HG03066 (cell line): ENCODE results near the gene BLACAT1.
"Not testable (repeated sequence)": the region's sequence is repeated elsewhere in the genome, so short reads cannot be mapped to it uniquely, and the experiment has no call there.

Experiments used
- ATAC-seq: cut with Tn5 transposase; IDR thresholded peaks from one replicate; pipeline ENCODE4 v1.9.1; 2021; ENCODE audit warnings: low read depth; ENCODE audit not compliant: unreplicated experiment

BLACAT1 gene

DNA sequence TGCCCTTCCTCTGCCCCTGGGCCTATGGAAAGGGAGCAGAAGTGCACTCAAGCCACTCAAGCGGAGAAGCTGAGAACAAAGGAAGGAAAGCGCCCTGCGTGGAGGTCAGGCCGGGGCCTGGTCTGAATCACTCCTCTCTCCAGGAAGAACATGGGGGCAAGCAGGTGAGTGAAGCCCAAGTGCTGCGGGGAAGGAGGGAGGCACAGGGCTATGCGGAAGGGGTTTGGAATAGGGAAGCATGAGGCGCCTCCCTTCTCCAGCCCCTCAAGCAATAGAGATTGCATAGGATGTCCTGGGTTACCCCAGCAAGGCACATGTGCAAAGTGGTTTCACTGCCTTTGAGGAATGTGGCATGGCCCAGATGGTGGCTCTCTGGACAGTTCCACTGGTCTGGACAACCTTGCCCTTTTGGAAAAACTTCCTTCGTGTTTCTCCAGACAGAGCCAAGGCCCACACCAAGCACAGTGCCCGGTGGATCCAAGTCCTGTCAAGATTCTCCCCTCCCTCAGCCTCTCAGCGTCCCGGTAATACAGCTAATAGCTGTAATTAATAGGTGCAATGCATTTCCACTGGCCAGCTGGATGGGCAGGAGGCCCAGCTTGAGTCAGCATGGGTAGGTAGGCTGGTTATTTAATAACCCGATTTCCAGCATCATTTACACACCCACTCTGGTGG, 13.7 kb downstream of the BLACAT1 start:
- ATAC-seq, result no peak

DNA sequence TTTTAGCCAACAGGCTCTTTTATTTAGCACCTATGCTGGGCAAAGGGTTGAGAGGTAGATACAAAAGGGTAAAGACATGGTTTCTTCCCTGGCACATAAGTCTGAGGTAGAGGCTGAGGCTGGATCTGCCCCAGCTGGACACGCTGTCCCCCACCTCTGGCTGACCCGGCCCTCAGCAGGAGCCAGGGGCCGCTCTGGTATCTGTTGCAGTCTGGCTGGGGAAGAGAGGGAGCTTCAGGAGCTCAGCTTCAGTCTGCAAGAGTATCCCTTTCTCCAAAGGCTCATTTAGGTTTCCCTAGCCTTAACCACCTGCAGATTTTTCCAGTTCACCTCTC, 14.2 kb downstream of the BLACAT1 start:
- no peak for ATAC-seq

DNA sequence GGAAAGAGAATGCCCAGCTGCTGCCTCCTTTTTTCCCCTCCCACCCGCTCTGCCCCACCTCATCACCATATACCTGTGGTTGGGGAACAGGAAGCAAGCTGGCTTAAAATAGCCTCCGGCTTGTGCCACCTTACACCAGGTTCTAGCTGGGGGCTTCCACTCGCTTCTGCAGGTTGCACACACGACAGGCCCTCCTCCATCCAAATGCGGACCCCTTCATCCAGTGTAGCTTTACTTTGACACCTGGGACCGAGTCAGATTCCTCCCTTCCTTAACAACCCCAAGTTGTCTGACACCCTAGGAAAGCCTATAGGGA, 14.6 kb downstream of the BLACAT1 start:
- no peak for ATAC-seq

DNA sequence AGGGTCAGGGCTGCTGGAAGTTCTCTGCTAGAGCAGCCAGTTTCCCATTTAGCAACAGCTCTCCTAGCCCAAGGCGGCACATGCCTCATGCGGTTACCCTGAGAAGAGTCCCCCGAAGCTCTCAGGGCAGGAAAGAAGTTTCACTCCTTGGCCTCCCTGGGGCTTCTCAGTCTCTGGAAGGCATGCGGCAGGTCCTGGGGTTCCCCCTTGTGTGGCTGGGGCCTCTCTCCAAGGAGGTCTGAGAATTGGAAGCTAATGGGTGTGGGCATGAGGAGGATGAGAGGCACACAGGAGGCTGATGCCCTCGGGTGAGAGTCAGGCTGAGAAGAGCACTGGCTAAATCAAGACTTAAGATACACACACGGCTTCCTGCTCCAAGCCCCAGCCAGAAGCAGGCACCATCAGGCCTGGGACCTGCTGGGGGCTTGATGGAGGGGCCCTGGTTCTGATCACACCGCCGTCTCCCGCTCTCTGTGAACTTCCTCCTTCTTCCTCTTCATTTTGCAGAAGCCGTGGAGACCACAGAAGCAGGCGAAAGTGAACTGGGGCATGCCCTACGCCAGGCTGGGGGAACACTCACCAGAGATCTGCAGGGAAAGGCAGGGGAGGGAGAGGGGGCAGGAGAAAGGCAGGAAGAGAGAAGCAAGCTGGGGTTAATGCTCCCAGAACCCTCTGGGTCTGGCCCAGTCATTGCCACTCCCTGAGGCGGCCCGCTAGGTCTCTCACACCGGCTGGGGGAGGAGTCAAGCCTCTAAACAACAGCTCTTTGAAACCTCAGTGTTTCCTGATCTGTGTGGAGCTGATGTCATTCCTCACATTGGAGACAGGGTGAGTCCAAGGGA, 15.1 kb downstream of the BLACAT1 start:
- ATAC-seq, result peak; percentile 73

DNA sequence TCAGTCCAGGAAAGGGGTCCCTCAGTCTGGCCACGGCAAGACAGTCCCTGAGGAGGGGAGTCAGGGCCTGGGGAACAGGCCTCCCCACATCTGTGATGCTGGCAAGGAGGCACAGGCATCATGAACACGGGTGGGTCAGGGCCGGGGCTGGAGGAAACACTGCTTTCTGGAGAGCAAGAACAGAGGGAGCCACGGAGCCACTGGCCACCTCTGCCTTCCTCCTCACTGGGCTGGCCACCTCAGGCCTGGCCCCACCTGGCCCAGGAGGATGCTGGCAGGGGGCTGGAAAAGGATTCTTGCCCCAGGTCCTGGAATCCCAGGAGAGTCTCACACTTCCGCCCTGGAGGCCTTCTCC, 15.7 kb downstream of the BLACAT1 start:
- no peak for ATAC-seq

DNA sequence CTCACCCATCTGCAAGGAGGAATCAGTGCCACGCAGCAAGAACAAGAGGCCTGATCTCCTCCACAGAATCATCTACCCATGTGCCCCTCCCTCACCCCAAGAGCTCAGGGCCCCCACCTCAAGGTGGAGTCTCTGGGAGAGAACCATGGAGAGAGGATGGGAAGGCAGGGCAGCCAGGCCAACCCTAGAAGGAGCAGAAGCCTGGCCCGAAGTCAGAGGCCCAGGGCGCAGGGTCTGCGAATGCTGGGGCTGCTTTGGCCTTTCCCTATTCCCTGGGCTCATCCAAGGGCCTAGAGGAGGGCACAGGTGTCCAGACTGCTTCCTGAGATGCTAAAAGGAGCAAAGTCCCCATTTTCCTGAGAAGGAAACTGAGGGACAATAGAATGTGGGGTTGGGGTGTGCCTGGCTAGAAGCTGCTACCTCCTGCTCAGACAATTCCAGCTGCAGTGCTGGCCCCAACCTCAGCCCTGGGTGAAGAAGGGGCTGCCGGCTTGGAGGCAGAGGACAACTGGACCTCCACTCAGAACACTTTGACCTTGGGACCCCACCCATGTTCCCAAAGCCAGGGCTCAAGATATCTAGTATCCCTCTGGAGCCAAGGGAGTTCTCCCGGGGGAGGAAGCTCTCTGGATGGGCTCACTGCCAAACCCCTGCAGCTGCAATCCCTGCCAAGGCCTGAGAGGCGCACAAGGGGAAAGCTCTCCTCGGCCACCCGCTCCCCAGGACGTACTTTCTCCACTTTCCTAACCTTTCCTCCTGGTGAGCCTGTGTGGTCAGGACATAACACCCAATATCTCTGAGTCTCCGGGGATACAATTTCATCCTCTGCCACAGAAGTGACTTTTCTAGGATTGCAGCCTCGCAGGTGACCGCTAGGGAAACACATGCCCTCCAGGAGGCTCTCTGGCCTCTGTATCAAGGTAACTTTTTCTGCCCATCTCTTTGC, 17.4 kb downstream of the BLACAT1 start:
- ATAC-seq, result no peak

DNA sequence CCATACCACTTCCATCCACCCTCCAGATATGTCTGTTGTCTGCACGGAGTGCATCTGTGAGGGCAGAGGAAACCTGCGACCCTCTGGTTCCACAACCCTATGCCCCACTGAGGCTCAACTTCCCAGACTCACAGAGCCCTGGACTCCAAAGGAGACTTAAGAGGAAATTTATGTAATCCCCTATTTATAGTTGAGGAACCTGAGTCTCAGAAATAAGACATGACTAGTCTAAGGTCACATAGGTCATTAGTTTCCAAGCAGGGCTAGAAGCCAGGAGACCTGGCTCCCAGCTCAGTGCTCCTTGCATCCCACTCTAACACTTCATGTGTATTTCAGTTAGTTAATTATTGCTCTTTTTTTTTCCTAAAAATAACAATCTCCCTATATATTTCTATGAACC, 18.3 kb downstream of the BLACAT1 start:
- ATAC-seq, result no peak

DNA sequence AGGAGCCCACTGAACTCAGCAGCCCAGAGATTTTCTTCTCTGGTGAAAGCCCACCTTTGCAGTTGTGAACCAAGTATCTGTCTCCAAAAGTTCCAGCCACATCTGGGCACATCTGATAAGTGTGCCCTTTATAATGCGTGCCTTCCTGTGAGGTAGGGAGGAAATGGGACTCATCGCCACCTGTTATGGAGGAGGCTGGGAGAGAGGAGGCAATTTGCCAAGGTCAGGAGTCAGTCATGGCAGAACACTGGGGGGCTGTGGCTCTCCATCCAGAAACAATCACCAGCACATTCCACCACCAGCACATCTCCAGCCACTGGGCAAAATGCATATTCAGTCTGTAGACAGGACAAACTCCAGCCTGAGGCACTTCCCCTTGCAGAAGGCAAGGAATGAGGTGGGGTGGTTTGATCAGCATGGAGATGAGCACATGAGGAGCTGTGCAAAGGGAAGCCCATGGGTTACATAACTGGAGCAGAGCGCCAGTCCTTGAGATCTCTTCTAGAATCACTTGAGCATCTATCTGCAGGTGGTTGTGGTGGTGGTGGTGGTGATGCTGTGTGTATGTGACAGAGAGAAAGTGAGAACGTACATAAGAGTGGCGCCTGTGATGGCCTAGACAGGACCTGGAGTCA, 19.0 kb downstream of the BLACAT1 start:
- no peak for ATAC-seq

DNA sequence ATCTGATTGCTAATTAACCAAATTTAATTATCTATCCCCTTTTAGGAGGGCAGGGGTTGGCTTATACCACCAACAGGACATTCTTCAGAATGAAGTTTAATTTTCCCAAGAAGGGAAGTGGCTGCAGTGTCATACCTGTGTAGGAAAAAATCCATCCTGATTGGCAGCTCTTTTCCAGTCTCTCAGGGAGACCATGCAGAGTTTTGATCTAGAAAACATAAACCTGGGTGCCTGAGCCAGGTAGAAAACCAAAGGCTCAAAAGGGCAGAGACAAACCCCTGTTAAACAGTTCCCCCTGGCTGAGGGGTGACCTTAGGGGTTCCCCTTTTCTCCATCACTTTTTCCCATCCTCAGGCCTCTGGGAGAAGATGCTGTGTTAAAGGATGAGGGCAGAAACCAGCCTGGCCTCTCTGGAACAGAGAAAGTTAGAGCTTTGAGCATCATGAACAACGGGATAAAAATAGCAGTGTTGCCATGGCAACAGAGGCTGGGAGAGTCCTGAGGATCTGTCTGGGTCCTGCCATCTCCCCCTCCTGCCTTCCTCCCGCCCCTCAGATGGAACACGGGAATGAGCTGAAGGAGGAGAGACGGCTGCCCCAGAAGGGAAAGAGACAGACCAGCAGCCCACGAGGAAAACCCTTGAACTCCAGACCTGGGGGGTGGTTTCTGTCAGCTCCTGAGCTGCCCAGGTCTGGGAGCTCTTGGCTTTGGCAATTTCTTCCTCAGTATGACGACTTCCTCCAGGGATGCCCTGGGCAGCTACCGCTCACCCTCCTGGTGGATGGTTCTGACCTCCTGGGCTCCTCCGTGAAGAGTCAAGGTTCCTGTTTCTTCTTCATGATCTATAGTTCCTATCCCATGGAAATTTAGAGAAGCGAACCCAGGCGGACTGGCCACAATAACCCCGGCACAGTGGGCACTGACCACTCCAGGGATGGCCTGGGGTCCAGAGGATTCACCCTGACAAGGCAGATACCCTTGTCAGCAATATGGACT, 20.0 kb downstream of the BLACAT1 start:
- ATAC-seq, result no peak

DNA sequence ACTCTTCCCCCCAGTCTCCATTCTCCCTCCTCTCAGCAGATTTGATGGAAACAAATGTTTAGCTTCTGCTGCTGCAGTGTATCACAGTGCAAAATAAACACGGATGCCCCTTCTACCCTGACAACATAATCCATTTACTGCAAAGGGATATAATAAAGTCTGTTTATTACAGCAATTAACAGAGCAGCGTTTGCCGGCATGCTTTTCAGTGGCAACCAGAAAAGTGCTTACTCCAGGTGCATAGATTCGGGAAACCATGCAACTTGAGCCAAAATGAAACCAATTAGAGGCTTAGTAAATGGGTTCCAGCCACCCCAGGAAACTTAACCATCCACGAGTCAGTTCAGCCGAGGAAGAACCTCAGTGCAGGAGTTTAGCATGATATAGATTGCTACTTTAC, 21.1 kb downstream of the BLACAT1 start:
- ATAC-seq, result no peak

DNA sequence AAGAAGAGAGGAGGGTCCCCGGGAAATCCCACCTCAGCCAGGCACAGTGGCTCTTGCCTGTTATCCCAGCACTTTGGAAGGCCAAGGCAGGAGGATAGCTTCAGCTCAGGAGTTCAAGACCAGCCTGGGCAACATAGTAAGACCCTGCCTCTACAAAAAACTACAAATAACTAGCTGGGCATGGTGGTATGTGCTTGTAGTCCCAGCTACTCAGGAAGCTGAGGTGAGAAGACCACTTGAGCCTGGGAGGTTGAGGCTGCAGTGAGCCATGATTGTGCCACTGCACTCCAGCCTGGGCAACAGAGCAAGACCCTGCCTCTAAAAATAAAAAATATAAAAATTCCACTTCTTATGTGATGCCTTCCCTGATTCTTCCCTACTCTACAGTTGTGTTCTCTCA, 23.2 kb downstream of the BLACAT1 start:
- not testable (repeated sequence) for ATAC-seq

DNA sequence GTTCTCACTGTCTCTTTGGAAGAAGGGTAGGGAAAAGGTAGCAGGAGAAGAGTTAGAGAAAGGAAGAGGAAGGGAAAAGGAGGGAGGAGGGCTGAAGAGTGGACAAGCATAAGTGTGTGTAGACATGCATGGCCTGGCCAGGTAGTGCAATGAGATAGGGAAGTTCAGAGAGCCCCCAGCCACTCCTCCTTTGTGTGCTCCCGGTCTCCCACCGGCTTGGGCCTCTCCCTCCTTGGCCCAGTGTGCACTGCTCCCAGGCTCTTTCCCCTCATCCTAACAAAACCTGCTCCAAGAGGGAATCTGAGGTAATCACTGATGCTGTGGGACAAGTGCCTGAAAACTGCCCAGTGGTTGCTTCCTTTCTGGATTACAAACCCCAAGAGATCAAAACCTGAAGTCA, 23.7 kb downstream of the BLACAT1 start:
- no peak for ATAC-seq

DNA sequence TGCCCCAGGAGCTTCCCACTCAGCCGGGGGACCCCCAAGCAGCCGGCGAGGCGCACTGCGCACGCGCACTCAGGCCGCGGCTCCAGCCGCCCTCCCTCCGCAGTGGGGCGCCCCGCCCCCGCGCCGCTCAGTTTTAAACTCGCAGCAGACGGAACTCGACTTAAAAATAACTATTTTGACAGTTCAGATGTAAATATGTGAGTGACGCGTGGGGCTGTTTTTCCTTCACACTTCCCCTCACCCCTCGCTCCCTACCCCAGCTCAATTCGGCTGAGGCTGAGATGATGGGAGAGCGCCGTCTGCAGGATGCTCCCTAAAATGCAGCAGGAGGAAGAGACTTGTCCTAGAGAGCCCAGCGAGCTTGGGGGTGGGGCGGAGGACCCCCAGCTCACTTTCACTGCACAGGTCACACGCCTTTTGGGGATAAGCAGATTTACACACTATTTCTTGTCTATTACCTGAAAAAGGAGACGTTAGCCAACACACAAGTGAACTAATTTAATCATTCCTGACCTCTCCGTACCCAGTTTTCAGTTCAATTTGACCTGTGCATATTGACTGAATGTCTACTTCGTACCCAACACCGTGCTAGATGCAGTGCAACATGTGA, 25.0 kb downstream of the BLACAT1 start:
- ATAC-seq, result no peak

DNA sequence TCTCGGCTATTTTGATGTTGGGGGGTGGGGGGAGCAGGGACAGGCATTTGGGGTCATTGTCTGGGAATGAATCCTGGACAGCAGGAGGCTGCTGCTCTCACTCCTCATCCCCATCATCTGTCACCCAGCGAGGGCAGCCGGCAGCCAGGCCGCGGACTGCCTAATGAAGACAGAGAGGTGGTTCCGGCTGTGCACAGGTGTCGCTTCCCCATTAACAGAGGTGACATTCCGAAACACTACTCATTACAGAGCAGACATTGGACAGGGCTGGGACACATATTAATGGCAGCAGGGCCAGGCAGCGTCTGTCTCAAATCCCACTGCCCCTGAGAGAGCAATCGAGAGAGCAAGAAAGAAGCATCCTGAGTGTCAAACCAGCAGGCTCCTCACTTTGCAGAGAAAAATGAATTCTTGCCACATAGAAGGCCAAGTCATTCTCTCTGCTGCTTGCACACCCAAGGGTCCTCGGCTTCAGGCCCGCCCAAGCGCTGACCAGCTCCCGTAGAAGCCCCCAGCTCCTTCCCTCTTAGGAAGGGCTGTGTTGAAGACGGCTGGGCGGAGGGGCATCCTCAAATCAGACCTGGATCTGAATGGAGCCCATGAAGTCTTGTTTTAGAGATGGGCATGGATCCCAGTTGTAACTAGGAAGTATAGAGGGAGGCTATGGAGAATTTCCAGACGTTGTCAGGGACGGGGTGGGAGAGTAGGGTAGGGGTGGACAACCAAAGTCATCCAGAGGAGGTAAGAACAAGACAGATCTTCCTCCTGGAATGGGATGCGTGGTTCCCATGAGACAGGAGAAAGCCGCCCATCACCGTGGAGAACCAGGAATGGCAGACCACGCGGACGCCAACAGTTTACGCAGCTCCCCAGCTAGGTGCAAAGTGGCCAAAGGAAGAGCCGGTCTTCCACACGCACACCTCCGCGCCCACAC, 25.8 kb downstream of the BLACAT1 start:
- no peak for ATAC-seq

DNA sequence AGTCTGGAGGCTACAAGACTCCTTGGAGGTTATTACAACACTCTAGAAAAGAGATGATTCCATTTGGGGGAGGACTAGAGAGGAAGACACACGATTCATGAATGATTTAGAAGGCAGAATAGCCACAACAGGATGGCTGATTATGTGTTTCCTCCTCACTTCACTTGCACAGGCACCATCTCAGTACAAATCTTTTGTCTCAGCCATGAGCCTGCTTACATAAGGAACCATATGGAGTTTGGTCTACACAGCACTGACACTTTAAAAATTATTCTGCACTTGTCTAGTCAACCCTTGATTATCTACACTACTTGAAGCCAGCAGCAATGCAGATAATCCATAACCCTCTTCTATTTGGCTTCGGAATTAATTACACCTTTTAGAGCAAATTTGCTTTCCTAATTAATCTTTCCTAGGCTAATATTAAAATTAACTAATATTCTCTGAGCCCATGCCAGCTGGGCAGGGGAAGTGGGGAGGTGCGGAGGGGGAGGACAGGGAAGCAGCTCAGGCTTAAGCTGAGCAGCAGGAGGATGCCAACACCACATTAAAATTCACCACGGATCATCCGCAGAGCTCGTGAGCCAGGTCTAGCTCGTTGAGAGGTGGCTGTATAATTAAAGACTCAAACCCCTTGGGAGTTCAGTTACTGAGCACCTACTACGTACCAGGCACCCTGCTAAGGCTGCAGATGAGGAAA, 30.8 kb downstream of the BLACAT1 start:
- ATAC-seq, result no peak

DNA sequence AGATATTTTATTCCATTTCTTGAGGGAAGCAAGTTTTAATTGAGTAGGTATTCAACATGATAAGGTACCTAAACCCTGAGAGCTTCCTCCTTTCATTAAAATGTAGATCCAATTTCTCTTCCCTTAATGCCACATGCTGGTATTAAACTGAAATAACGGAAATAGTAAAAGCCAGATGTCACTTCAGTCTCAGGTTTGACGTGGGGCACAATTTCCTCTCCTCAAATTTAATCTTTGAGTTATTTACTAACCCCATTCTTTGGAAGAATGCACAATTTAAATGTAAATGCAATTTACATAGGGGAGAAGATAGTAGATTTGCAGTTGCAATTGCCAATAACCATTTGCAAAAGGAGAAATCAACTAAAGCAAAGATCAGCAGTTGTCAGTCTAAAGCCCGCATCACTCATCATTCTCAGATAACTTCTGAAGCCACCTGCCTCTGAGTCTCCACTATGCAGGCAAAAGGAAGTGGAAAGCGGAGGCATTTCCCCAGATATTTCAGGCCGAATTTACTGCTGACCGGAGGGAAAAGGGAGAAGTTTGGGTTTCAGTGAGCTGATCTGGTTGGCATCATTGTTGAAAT, 31.9 kb downstream of the BLACAT1 start:
- ATAC-seq, result no peak

DNA sequence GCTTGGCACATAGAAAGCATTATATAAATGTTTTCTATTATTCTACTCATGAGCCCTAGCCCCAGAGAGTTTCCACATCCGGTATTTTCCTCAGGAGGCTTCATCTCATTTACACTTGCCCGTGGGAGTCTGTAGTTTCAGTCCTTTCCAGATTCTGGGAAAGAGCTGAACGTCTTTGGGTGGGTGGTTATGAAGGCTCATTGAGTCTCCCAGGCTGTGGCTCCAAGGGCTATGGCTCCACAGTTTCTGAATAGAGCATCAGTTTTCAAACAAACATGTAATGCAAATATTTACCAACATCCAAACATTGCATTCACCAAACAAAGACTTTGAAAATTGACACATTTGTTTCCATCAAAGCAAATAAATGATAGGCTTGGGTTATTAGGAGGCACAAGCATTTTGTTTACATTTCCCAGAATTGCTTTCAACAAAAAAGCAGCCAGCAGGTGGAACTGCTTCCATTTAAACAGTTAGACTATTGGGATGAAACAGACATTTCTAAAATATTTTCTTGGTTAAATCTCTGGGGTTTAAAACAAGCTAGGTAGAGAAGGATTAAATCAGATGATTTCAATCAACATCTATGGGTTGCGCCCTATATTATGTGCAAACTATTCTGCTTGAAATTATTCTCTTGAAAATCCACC, 32.7 kb downstream of the BLACAT1 start:
- ATAC-seq, result no peak
